Tibial nerve (tissue), 4 donors: ENCODE data around the gene METTL17. TPM values are rescaled to one million over a fixed set of nuclear protein-coding genes. Genes with fewer than 3 reads are reported as not detected.
"Not testable (repeated sequence)": the region's sequence is repeated elsewhere in the genome, so short reads cannot be mapped to it uniquely, and the experiment has no call there.

Experiments
- DNase-seq, 2 donors: peaks; one replicate each; pipeline ENCODE4 v3.0.0-alpha.2; 2019; ENCODE audit warnings: low spot score in 2 of 2
- H3K27ac ChIP-seq, 4 donors: fragments of 200-600 bp; sonication (generic) in 3 of 4; one replicate each; pipeline ENCODE4 v1.5.1; 2017 to 2019; ENCODE audit warnings: mild to moderate bottlenecking in 1 of 4
- H3K27me3 ChIP-seq, 2 donors: fragments of 200-600 bp; sonication (generic) in 1 of 2; one replicate each; pipeline versions ENCODE4 v1.5.1 to v1.6.0; 2017 to 2019
- H3K36me3 ChIP-seq, 3 donors: fragments of 200-600 bp; sonication (generic); one replicate each; pipeline ENCODE4 v1.5.1; 2018 to 2019
- H3K4me1 ChIP-seq, 4 donors: fragments of 200-600 bp; sonication (generic) in 3 of 4; one replicate each; pipeline ENCODE4 v1.5.1; 2017 to 2019
- H3K4me3 ChIP-seq, 4 donors: fragments of 200-600 bp; sonication (generic) in 3 of 4; one replicate each; pipeline ENCODE4 v1.5.1; 2017 to 2019; ENCODE audit warnings: mild to moderate bottlenecking in 1 of 4, moderate library complexity in 1 of 4
- H3K9me3 ChIP-seq, 4 donors: fragments of 200-600 bp; sonication (generic) in 3 of 4; one replicate each; pipeline ENCODE4 v1.5.1; 2017 to 2019
- EP300 ChIP-seq, 2 donors: sonication (generic); formaldehyde crosslinking; IDR thresholded peaks; one replicate each; pipeline ENCODE4 v1.6.1; 2017; ENCODE audit warnings: antibody characterized with exemption in 2 of 2, mild to moderate bottlenecking in 1 of 2
- POLR2A ChIP-seq, 2 donors: fragments of 450-650 bp; IDR thresholded peaks; one replicate each; pipeline ENCODE4 v1.6.1; 2017; ENCODE audit warnings: antibody characterized with exemption in 2 of 2, mild to moderate bottlenecking in 2 of 2, moderate library complexity in 2 of 2
- WGBS, 2 donors: methylation state at CpG; one replicate each; pipeline ENCODE4 v1.1.5; 2018; 5-methylcytosine and 5-hydroxymethylcytosine counted together
- total RNA-seq, 4 donors: library from RNA; depleted of rRNA; stranded (reverse); fragments of >200 nt; gene quantifications; one replicate each; pipeline ENCODE4 v1.1.0, GENCODE V29; 2016
- TF ChIP-seq, protein P1 (sequence below), 5 experiments: fragments of 200-600 bp in 3 of 5; fragments of 450-650 bp in 2 of 5; sonication (generic) in 3 of 5; IDR thresholded peaks; one replicate each; pipeline ENCODE4 v1.5.1; 2016 to 2019; ENCODE audit warnings: antibody characterized with exemption in 5 of 5, mild to moderate bottlenecking in 3 of 5, moderate library complexity in 2 of 5

METTL17 gene, protein sequence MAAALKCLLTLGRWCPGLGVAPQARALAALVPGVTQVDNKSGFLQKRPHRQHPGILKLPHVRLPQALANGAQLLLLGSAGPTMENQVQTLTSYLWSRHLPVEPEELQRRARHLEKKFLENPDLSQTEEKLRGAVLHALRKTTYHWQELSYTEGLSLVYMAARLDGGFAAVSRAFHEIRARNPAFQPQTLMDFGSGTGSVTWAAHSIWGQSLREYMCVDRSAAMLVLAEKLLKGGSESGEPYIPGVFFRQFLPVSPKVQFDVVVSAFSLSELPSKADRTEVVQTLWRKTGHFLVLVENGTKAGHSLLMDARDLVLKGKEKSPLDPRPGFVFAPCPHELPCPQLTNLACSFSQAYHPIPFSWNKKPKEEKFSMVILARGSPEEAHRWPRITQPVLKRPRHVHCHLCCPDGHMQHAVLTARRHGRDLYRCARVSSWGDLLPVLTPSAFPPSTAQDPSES
- total RNA-seq, result 100 to 1,000 TPM in 3 of 4 donors, 10 to 100 TPM in 1; 61.5 to 134 (median 122) TPM

DNA sequence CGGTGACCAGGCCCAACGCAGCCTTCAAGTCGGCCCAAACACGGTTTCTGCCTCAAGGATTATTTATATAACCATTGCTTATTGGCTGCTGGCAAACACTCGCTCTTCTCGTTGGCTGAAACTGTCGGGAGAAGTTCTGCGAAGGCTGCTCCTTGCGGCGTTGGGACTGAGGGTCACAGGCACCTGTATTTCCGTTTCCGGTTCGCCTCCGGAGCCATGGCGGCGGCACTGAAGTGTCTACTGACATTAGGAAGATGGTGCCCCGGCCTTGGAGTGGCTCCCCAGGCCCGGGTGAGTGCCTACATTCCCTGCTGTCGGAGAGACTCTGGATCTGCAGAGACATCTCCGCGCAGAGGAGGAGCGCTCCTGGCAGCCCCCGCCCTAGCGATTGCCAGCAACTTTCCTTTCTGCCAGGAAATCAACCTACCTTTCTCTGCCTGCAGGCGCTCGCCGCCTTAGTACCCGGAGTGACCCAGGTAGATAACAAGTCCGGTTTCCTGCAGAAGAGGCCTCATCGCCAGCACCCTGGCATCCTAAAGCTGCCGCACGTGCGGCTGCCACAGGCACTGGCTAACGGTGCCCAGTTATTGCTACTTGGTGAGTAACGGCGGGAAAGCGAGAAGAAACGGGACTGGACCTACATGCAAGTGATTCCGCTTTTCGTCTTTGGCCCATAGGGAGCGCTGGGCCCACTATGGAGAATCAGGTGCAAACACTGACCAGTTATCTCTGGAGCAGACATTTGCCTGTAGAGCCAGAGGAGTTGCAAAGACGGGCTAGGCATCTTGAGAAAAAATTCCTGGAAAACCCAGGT is at the start of gene METTL17:
METTL17 (plus strand) TSS at position 194 of the 814 bp plus-strand sequence; CDS start at position 217, 23 bp downstream.
- Histone ChIP-seq H3K4me3 (peak within 1 kb of the TSS; percentile 72 to 81 (median 78)), H3K9me3 (no peaks in the 10 kb centered on the region), H3K36me3 (peaks cover 0 to 37% (median 10%) of the 10 kb centered on the region in 3 donors), H3K27me3 (no peaks in the 10 kb centered on the region), H3K27ac (peak within 1 kb of the TSS; percentile 77 to 91 (median 84)), H3K4me1 (peaks cover 0 to 53% (median 20%) of the 10 kb centered on the region in 4 donors)
- 1 to 2% methylated on average over 33 to 41 of the region's 42 CpGs for WGBS, 2 donors
- peak; percentile 84 to 88 for DNase-seq
- TF ChIP-seq POLR2A (IDR thresholded peaks at IDR 0.05) (peak in 1 of 2 donors; percentile 56), EP300 (IDR thresholded peaks at IDR 0.05) (peak in 1 of 2 donors; percentile 88)
- TF ChIP-seq, protein P1, sequence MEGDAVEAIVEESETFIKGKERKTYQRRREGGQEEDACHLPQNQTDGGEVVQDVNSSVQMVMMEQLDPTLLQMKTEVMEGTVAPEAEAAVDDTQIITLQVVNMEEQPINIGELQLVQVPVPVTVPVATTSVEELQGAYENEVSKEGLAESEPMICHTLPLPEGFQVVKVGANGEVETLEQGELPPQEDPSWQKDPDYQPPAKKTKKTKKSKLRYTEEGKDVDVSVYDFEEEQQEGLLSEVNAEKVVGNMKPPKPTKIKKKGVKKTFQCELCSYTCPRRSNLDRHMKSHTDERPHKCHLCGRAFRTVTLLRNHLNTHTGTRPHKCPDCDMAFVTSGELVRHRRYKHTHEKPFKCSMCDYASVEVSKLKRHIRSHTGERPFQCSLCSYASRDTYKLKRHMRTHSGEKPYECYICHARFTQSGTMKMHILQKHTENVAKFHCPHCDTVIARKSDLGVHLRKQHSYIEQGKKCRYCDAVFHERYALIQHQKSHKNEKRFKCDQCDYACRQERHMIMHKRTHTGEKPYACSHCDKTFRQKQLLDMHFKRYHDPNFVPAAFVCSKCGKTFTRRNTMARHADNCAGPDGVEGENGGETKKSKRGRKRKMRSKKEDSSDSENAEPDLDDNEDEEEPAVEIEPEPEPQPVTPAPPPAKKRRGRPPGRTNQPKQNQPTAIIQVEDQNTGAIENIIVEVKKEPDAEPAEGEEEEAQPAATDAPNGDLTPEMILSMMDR (IDR thresholded peaks at IDR 0.05), result peak in 2 of 5 experiments; percentile 5 to 50

DNA sequence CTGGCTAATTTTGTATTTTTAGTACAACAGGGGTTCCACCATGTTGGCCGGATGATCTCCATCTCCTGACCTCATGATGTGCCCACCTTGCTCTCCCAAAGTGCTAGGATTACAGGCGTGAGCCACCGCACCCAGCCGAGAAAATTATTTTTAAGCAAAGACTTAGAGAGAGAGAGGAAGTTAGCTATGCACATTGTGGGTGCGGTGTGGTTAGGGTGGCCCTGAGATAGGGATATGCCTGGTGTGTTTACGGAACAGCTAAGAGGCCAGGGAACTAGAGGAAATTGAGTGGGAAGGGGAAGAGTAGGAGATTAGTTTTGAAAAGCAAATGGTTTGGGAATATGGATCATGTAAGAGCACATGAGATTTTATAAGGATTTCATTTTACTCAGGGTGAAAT is 44.6 kb upstream of the METTL17 start:
- not testable (repeated sequence) for H3K4me3 ChIP-seq, H3K9me3 ChIP-seq, H3K4me1 ChIP-seq, H3K27me3 ChIP-seq, H3K36me3 ChIP-seq, H3K27ac ChIP-seq
- WGBS, 2 donors, result 81 to 88% methylated on average over 6 of the region's 6 CpGs
- DNase-seq, result peak in 1 of 2 donors; percentile 10

DNA sequence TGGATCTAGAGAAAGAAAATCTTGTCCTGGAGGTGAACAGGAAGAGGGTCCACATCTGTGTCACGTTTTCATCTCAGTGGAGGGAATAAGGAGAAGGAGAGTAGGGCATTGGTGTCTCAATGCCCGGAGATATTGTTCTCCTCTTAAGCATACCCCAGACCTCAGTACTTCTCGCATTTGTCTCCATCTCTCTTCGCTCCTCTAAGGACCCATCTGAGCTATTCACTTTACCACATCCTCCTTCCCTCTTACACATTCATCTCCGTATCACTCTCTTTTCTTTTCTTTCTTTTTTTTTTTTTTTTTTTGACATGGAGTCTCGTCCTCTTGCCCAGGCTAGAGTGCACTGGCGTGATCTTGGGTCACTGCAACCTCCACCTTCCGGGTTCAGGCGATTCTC is 43.1 kb upstream of the METTL17 start:
- not testable (repeated sequence) for H3K36me3 ChIP-seq, DNase-seq, H3K4me3 ChIP-seq, H3K27me3 ChIP-seq, H3K4me1 ChIP-seq, H3K27ac ChIP-seq, H3K9me3 ChIP-seq
- WGBS, 2 donors, result 82% methylated on average over 5 to 6 of the region's 9 CpGs

DNA sequence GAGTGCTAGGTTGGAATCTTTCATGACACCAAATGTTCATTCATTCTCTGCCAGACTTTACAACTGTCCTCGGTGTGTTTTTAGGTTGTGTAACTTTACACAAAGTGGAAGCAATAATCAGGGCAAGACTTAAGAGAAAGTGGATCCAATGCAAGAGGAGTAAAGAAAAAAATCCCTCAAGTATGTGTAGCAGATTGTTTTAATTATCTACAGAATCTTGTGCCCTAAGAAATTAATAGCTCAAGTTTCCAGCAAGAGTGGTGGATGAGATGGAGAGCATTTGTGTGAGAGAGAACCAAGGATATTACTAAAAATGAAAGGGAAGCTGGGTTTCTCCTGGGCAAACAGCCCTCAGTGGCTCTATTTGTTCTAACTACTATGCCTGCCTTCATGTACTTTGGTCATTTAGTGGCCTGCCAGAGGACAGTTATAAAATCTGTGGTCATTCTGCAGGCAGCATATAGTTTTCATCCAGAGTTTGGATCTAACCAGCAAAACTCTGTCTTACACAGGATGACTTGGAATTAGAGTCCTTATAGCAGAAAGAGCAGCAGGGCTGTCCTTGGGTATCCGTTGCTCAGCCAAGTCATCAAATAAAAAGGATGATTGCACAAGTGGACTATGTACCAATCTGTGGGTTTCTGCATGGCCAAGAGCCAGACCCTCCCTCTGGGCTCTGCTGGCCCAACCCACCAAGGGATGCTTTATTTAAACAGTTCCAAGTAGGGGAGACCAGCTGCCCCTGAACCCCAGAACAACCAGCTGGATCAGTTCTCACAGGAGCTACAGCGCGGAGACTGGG is 34.8 kb upstream of the METTL17 start, which contains the start of gene RNASE2:
RNASE2 (plus strand) TSS at position 752 of the 802 bp plus-strand sequence. CDS start 285 bp downstream, outside the sequence.
- not testable (repeated sequence) for H3K27ac ChIP-seq, H3K9me3 ChIP-seq, H3K36me3 ChIP-seq, H3K4me1 ChIP-seq, H3K4me3 ChIP-seq, H3K27me3 ChIP-seq
- peak in 1 of 2 donors; percentile 8 for TF ChIP-seq EP300 (IDR thresholded peaks at IDR 0.05)
- DNase-seq, result peak in 1 of 2 donors; percentile 35
- 46 to 53% methylated on average over 4 of the region's 4 CpGs for WGBS, 2 donors

DNA sequence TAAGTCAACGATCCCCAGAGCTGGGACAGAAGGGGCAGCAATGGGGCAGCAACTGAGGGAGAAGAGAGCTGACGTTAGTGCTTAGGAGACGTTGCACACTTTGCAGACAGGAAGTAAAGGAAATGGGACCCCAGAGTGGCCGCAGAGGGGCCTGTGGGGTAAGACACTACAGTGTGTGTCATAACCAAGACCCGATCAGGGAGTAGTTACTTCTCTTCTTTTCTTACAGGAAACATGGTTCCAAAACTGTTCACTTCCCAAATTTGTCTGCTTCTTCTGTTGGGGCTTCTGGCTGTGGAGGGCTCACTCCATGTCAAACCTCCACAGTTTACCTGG is 34.3 kb upstream of the METTL17 start:
- 52 to 57% methylated on average over 5 of the region's 5 CpGs for WGBS, 2 donors
- not testable (repeated sequence) for H3K27me3 ChIP-seq, H3K36me3 ChIP-seq, DNase-seq, H3K27ac ChIP-seq, H3K9me3 ChIP-seq, H3K4me3 ChIP-seq, H3K4me1 ChIP-seq

DNA sequence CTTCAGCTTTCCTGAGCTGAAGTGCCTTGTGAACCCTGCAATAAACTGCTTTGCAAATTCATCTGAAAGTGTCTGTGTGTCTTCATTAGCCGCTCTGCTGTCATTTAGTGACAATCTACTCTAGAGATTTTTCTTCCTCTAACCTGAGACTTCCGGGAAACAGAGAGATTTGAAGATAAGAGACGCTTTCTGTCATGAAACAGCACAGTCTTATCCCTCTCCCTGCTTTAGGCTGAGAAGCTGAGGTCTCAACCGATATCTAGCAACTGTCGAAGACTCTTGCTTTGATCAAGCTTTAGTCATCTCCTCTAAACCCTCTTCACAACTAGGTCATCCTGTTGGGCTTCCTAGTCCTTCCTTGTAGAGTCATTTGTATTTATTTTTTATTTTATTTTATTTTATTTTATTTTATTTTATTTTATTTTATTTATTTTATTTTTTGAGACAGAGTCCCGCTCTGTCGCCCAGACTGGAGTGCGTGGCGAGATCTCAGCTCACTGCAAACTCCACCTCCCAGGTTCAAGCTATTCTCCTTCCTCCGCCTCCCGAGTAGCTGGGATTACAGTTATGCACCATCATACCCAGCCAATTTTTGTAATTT is 33.3 kb upstream of the METTL17 start:
- Histone ChIP-seq H3K27me3 (no peaks in the 10 kb centered on the region), H3K4me3 (no peak overlapping the region), H3K27ac (no peak overlapping the region), H3K36me3 (no peaks in the 10 kb centered on the region), H3K9me3 (no peaks in the 10 kb centered on the region), H3K4me1 (peaks cover 0 to 4% (median 0%) of the 10 kb centered on the region in 4 donors)
- TF ChIP-seq EP300 (IDR thresholded peaks at IDR 0.05) (no peak), POLR2A (IDR thresholded peaks at IDR 0.05) (no peak)
- TF ChIP-seq, protein P1 (IDR thresholded peaks at IDR 0.05), result no peak
- DNase-seq, result no peak
- 89 to 91% methylated on average over 11 of the region's 11 CpGs for WGBS, 2 donors

DNA sequence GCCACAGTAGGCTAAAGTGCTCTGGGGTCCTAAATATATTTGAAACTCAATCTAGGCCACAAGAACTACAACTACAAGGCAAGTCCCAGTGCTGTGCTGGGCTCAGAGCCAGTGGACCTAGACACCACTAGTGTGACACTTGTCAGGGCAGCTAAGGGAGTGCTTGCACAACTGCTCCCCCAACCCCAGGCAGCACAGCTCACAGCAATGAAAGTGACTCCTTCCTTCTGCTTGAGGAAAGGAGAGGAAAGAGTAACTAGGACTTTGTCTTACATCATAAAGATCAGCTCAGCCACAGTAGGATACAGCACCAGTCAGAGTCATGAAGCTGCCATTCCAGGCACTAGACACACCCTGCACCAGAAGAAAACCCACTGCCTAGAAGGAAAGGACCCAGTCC is 30.8 kb upstream of the METTL17 start:
- DNase-seq, H3K9me3 ChIP-seq, H3K4me1 ChIP-seq, H3K27ac ChIP-seq, H3K27me3 ChIP-seq, H3K36me3 ChIP-seq, H3K4me3 ChIP-seq: not testable (repeated sequence)
